DMS53 (cell line): ENCODE data around the gene MBP.
"Not testable (repeated sequence)": the region's sequence is repeated elsewhere in the genome, so short reads cannot be mapped to it uniquely, and the experiment has no call there.

Source experiments
- DNase-seq: peaks from one replicate; lab custom pipeline; 2025; lab: John Stamatoyannopoulos, UW

Gene MBP

GRCh38 chr18:76944346-76944745 lies 188.2 kb downstream of the MBP start:
- DNase-seq: not testable (repeated sequence)

GRCh38 chr18:76943542-76944339 lies 188.8 kb downstream of the MBP start:
- DNase-seq: no peak

GRCh38 chr18:76941284-76941683 lies 191.3 kb downstream of the MBP start:
- DNase-seq: no peak

GRCh38 chr18:76938619-76939018 lies 194.0 kb downstream of the MBP start:
- no peak for DNase-seq

- DNase-seq: no peak
These were observed 195.0 kb downstream of the MBP start for GRCh38 chr18:76937597-76937996.

GRCh38 chr18:76936877-76937276 lies 195.7 kb downstream of the MBP start:
- DNase-seq: no peak

GRCh38 chr18:76935722-76936337 lies 196.8 kb downstream of the MBP start:
- DNase-seq: no peak

GRCh38 chr18:76932026-76932819 lies 200.4 kb downstream of the MBP start:
- DNase-seq: no peak

GRCh38 chr18:76931171-76931570 lies 201.4 kb downstream of the MBP start:
- DNase-seq: no peak
